ENCODE results near the gene CCM2.
A peak's percentile ranks its signal among the peaks of the same experiment; 100 is the strongest.

Gene CCM2

GRCh38 chr7:44990109-44991023 is 9.6 kb upstream of the CCM2 start:
- TF ChIP-seq SIN3A (IDR thresholded peaks at IDR 0.05; ENCODE audit: borderline replicate concordance, insufficient read depth, low read length), result no peak

DNA sequence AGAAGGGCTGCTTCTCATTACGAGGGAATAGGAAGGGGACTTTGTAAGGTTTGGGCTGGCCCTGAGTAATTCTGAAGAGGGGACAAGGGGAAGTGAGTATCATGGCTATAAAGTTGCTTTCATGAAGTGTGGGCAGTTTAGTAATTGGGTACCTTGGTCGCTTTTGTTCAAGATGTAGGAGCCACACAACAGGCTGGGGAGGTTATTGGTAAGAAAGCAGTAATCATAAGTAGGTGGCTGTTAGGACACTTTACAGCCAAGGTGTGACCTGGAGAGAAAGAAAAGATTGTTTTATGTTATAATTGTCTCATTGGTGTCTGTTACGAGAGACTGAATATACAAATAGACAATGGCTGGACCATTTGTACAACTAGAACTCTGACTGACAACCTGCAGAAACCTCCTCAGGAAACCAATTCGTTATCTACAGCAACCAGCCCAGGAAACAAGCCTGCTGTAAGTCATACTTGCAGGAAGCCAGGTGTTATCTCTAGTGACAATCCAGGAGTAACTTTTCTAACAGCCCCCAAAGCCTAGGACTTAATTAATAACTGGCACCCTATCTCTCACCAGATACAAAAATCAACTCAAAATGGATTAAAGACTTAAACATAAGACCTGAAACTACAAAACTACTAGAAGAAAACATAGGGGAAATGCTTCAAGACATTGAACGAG is 5.0 kb upstream of the CCM2 start:
- TF ChIP-seq SIN3A (IDR thresholded peaks at IDR 0.05; ENCODE audit: borderline replicate concordance, insufficient read depth, low read length) (no peak), TAF1 (IDR thresholded peaks at IDR 0.05; ENCODE audit: borderline replicate concordance, insufficient read depth, low read length) (no peak)

- TF ChIP-seq REST (IDR thresholded peaks at IDR 0.05; ENCODE audit: insufficient read depth in 1 of 2, low read depth in 2 of 2, low read length in 2 of 2), result no peak
- no peak for TF ChIP-seq POLR2AphosphoS5 (IDR thresholded peaks at IDR 0.05; ENCODE audit: low read depth, low read length)
- no peak for TF ChIP-seq TAF1 (IDR thresholded peaks at IDR 0.05; ENCODE audit: borderline replicate concordance, insufficient read depth, low read length)
- no peak for TF ChIP-seq SIN3A (IDR thresholded peaks at IDR 0.05; ENCODE audit: borderline replicate concordance, insufficient read depth, low read length)
- TF ChIP-seq FOXP2 (optimal IDR thresholded peaks at IDR 0.05; ENCODE audit: borderline replicate concordance, extremely low read depth, extremely low read length, insufficient read depth), result no peak
Observed at GRCh38 chr7:44995555-44996493, 4.2 kb upstream of the CCM2 start.

GRCh38 chr7:44998153-44998871 is 1.7 kb upstream of the CCM2 start:
- TF ChIP-seq FOXP2 (optimal IDR thresholded peaks at IDR 0.05; ENCODE audit: borderline replicate concordance, extremely low read depth, extremely low read length, insufficient read depth) (no peak), SIN3A (IDR thresholded peaks at IDR 0.05; ENCODE audit: borderline replicate concordance, insufficient read depth, low read length) (no peak), POLR2AphosphoS5 (IDR thresholded peaks at IDR 0.05; ENCODE audit: low read depth, low read length) (no peak), REST (IDR thresholded peaks at IDR 0.05; ENCODE audit: insufficient read depth in 1 of 2, low read depth in 2 of 2, low read length in 2 of 2) (no peak), TAF1 (IDR thresholded peaks at IDR 0.05; ENCODE audit: borderline replicate concordance, insufficient read depth, low read length) (no peak)

- TF ChIP-seq POLR2AphosphoS5 (IDR thresholded peaks at IDR 0.05; ENCODE audit: low read depth, low read length) (peak; percentile 55; the same call in 1 of the 2 replicates), FOXP2 (optimal IDR thresholded peaks at IDR 0.05; ENCODE audit: borderline replicate concordance, extremely low read depth, extremely low read length, insufficient read depth) (peak; percentile 90), REST (IDR thresholded peaks at IDR 0.05; ENCODE audit: insufficient read depth in 1 of 2, low read depth in 2 of 2, low read length in 2 of 2) (no peak), TAF1 (IDR thresholded peaks at IDR 0.05; ENCODE audit: borderline replicate concordance, insufficient read depth, low read length) (peak; percentile 87), SIN3A (IDR thresholded peaks at IDR 0.05; ENCODE audit: borderline replicate concordance, insufficient read depth, low read length) (peak; percentile 36; the same call in 1 of the 2 replicates)
Observed at GRCh38 chr7:44999245-45000092, 532 bp upstream of the CCM2 start.

Measured in PFSK-1 (cell line).